OCI-LY1 (cell line): ENCODE data around the gene WFDC12.
A peak's percentile ranks its signal among the peaks of the same experiment; 100 is the strongest.

ENCODE experiments used
- H2AFZ ChIP-seq: fragments of 200-600 bp; sonication (generic), shearing (Covaris generic); 2 replicates; pipeline ENCODE4 v1.6.0; 2014; ENCODE audit warnings: antibody characterized with exemption, mild to moderate bottlenecking, low read length
- H3F3A ChIP-seq: fragments of 200-600 bp; sonication (generic), shearing (Covaris generic); 2 replicates; pipeline ENCODE4 v1.6.0; 2014; ENCODE audit warnings: mild to moderate bottlenecking, antibody characterized with exemption, low read length, moderate library complexity; ENCODE audit not compliant: insufficient read depth
- H3K27ac ChIP-seq: fragments of 200-600 bp; sonication (generic); 2 replicates; pipeline ENCODE4 v1.5.1; 2014; ENCODE audit warnings: low read length, mixed run types, mild to moderate bottlenecking, low read depth; ENCODE audit not compliant: poor library complexity, severe bottlenecking
- H3K27me3 ChIP-seq: fragments of 200-600 bp; sonication (generic); 2 replicates; pipeline ENCODE4 v1.6.0; 2014; ENCODE audit warnings: antibody characterized with exemption, mild to moderate bottlenecking, low read length, moderate library complexity; ENCODE audit not compliant: insufficient read depth
- H3K36me3 ChIP-seq: fragments of 200-600 bp; sonication (generic); 2 replicates; pipeline ENCODE4 v1.6.1; 2014; ENCODE audit warnings: mild to moderate bottlenecking, antibody characterized with exemption, low read length, moderate library complexity, mixed read lengths; ENCODE audit not compliant: insufficient read depth
- H3K4me1 ChIP-seq: fragments of 200-600 bp; sonication (generic); 2 replicates; pipeline ENCODE4 v1.5.1; 2014; ENCODE audit warnings: mild to moderate bottlenecking, low read length, moderate library complexity; ENCODE audit not compliant: insufficient read depth, severe bottlenecking
- H3K4me2 ChIP-seq: fragments of 200-600 bp; sonication (generic), shearing (Covaris generic); 2 replicates; pipeline ENCODE4 v1.6.1; 2014; ENCODE audit warnings: low read length
- H3K4me3 ChIP-seq: fragments of 200-600 bp; sonication (generic); 2 replicates; pipeline ENCODE4 v1.5.1; 2014; ENCODE audit warnings: low read length, low read depth, mild to moderate bottlenecking, mixed read lengths; ENCODE audit not compliant: poor library complexity, severe bottlenecking
- H3K79me2 ChIP-seq: fragments of 200-600 bp; shearing (Covaris generic); 2 replicates; pipeline ENCODE4 v1.6.1; 2016; ENCODE audit warnings: mixed run types, low read length, mixed read lengths; ENCODE audit not compliant: insufficient read depth
- H3K9ac ChIP-seq: fragments of 200-600 bp; sonication (generic), shearing (Covaris generic); 2 replicates; pipeline ENCODE4 v1.6.1; 2014; ENCODE audit warnings: mild to moderate bottlenecking, low read length, mixed read lengths
- H3K9me2 ChIP-seq: fragments of 200-600 bp; sonication (generic), shearing (Covaris generic); 2 replicates; pipeline ENCODE4 v1.6.1; 2014; ENCODE audit warnings: low read depth, mild to moderate bottlenecking, low read length, mixed read lengths
- H3K9me3 ChIP-seq: fragments of 200-600 bp; shearing (Covaris generic); 2 replicates; pipeline ENCODE4 v1.6.1; 2014; ENCODE audit warnings: low read length, mixed read lengths
- H4K20me1 ChIP-seq: fragments of 200-600 bp; sonication (generic), shearing (Covaris generic); 2 replicates; pipeline ENCODE4 v1.6.0; 2016; ENCODE audit warnings: mild to moderate bottlenecking, low read length; ENCODE audit not compliant: insufficient read depth
- CTCF ChIP-seq: fragments of 200-600 bp; sonication (generic), shearing (Covaris generic); IDR thresholded peaks from 2 replicates; pipeline ENCODE4 v1.5.1; 2017; ENCODE audit warnings: mild to moderate bottlenecking, antibody characterized with exemption, low read length, moderate library complexity, mixed read lengths
- EZH2 ChIP-seq: fragments of 200-600 bp; sonication (generic), shearing (Covaris generic); IDR thresholded peaks from 2 replicates; pipeline ENCODE4 v1.8.0; 2017; ENCODE audit warnings: borderline replicate concordance, mixed run types, mild to moderate bottlenecking, antibody characterized with exemption, low read length, moderate library complexity, mixed read lengths

The WFDC12 gene

GRCh38 chr20:45095805-45096238 lies 28.4 kb downstream of the WFDC12 start:
- H3F3A ChIP-seq: no peaks in the 10 kb centered on the region
- no peak overlapping the region for H3K9ac ChIP-seq
- no peak overlapping the region for H3K4me2 ChIP-seq
- H3K27me3 ChIP-seq: peaks cover 4% of the 10 kb centered on the region; the same call in 1 of the 2 replicates
- no peak overlapping the region for H2AFZ ChIP-seq
- no peaks in the 10 kb centered on the region for H3K9me2 ChIP-seq
- TF ChIP-seq CTCF: peak; percentile 73
- no peak for TF ChIP-seq EZH2
- no peaks in the 10 kb centered on the region for H3K36me3 ChIP-seq
- no peaks in the 10 kb centered on the region for H3K4me1 ChIP-seq
- H3K4me3 ChIP-seq: no peak overlapping the region
- no peak overlapping the region for H3K27ac ChIP-seq
- no peaks in the 10 kb centered on the region for H3K79me2 ChIP-seq
- no peaks in the 10 kb centered on the region for H3K9me3 ChIP-seq
- no peaks in the 10 kb centered on the region for H4K20me1 ChIP-seq

DNA sequence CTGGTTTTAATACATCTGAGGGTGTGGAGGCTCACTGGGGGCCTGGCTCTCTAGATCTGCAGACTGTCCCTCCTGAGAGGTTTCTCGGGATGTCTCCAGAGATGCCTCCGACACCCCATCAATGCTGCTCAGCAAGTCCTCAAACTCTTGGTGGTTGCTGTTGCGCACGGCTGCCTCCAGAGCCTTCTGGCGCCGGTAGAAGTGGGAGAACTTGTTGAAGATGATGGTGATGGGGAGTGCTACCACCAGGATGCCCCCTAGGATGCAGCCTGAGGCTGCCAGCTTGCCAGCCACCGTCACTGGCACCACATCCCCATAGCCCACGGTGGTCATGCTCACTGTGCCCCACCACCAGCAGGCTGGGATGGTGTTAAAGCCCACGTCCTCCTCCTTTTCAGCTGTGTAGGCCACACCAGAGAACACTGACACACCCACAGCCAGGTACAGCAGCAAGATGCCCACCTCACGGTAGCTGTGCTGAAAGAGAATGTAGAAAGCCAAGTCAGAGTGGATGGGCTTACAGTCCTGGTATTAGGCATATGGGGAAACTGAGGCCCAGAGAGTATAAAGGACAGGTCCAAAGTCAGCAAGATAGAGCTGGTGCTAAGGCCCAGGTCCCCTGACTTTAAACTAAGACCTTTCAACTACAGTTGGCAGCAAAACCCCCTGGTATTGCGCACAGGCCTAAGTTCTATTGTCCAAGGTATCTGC lies 29.2 kb downstream of the WFDC12 start:
- peaks cover 1% of the 10 kb centered on the region; the same call in 1 of the 2 replicates for H3K27me3 ChIP-seq
- no peak overlapping the region for H3K9ac ChIP-seq
- no peak overlapping the region for H3K4me3 ChIP-seq
- no peak overlapping the region for H3K27ac ChIP-seq
- no peaks in the 10 kb centered on the region for H4K20me1 ChIP-seq
- no peaks in the 10 kb centered on the region for H3K4me1 ChIP-seq
- no peaks in the 10 kb centered on the region for H3K36me3 ChIP-seq
- no peaks in the 10 kb centered on the region for H3F3A ChIP-seq
- H3K4me2 ChIP-seq: no peak overlapping the region
- TF ChIP-seq CTCF: no peak
- TF ChIP-seq EZH2: no peak
- no peaks in the 10 kb centered on the region for H3K9me3 ChIP-seq
- no peaks in the 10 kb centered on the region for H3K79me2 ChIP-seq
- H3K9me2 ChIP-seq: no peaks in the 10 kb centered on the region
- H2AFZ ChIP-seq: no peak overlapping the region

- Histone ChIP-seq H3K36me3 (no peaks in the 10 kb centered on the region), H4K20me1 (no peaks in the 10 kb centered on the region), H2AFZ (no peak overlapping the region), H3F3A (no peaks in the 10 kb centered on the region), H3K4me3 (no peak overlapping the region), H3K4me2 (no peak overlapping the region), H3K79me2 (no peaks in the 10 kb centered on the region), H3K9me3 (no peaks in the 10 kb centered on the region), H3K27ac (no peak overlapping the region), H3K27me3 (no peaks in the 10 kb centered on the region), H3K9me2 (no peaks in the 10 kb centered on the region), H3K4me1 (no peaks in the 10 kb centered on the region), H3K9ac (no peak overlapping the region)
- TF ChIP-seq CTCF (no peak), EZH2 (no peak)
Measured at GRCh38 chr20:45094201-45094600, 30.1 kb downstream of the WFDC12 start.
